Peyer's patch (tissue), 4 donors: ENCODE results near the gene AHCY. TPM values are rescaled to one million over a fixed set of nuclear protein-coding genes. Genes with fewer than 3 reads are reported as not detected.
"Not testable (repeated sequence)": the region's sequence is repeated elsewhere in the genome, so short reads cannot be mapped to it uniquely, and the experiment has no call there.

Experiments used
- DNase-seq, 3 donors: peaks; one replicate each; pipeline ENCODE4 v3.0.0-alpha.2; 2017 to 2019
- H3K27ac ChIP-seq, 4 donors: fragments of 200-600 bp; sonication (generic); one replicate each; pipeline ENCODE4 v1.5.1; 2016 to 2019
- H3K27me3 ChIP-seq, 2 donors: fragments of 200-600 bp; sonication (generic); one replicate each; pipeline ENCODE4 v1.5.1; 2019
- H3K36me3 ChIP-seq, 3 donors: fragments of 200-600 bp; sonication (generic); one replicate each; pipeline ENCODE4 v1.5.1; 2016 to 2019
- H3K4me1 ChIP-seq, 4 donors: fragments of 200-600 bp; sonication (generic); one replicate each; pipeline ENCODE4 v1.5.1; 2016 to 2019
- H3K4me3 ChIP-seq, 4 donors: fragments of 200-600 bp; sonication (generic); 1 replicate in 3 of 4; 2 replicates in 1 of 4; pipeline ENCODE4 v1.5.1; 2016 to 2019; ENCODE audit warnings: mild to moderate bottlenecking in 1 of 4
- H3K9me3 ChIP-seq, 4 donors: fragments of 200-600 bp; sonication (generic); one replicate each; pipeline ENCODE4 v1.5.1; 2016 to 2019; ENCODE audit warnings: mild to moderate bottlenecking in 1 of 4
- CTCF ChIP-seq, 6 experiments: fragments of 450-650 bp in 4 of 6; fragments of 200-600 bp in 2 of 6; sonication (generic) in 1 of 6; IDR thresholded peaks; one replicate each; pipeline ENCODE4 v1.5.1; 2017 to 2019; ENCODE audit warnings: antibody characterized with exemption in 6 of 6, mild to moderate bottlenecking in 3 of 6, moderate library complexity in 1 of 6
- POLR2A ChIP-seq, 2 donors: fragments of 450-650 bp; IDR thresholded peaks; one replicate each; pipeline ENCODE4 v1.5.1; 2017; ENCODE audit warnings: antibody characterized with exemption in 2 of 2, mild to moderate bottlenecking in 2 of 2, moderate library complexity in 2 of 2
- total RNA-seq, 4 donors: library from RNA; depleted of rRNA; stranded (reverse); fragments of >200 nt; gene quantifications; one replicate each; pipeline ENCODE4 v1.1.0, GENCODE V29; 2016

AHCY gene
- total RNA-seq, 4 donors from 2014 or later: 46.9 to 52.4 (median 49.4) TPM

GRCh38 chr20:34344238-34344637 lies 41.1 kb upstream of the AHCY start:
- Histone ChIP-seq H3K36me3 (no peaks in the 10 kb centered on the region), H3K4me3 (no peak overlapping the region), H3K27me3 (no peaks in the 10 kb centered on the region), H3K27ac (peak overlapping the region in 3 of 4 donors; percentile 41 to 86 (median 43)), H3K4me1 (peaks cover 0 to 12% (median 0%) of the 10 kb centered on the region in 4 donors), H3K9me3 (no peaks in the 10 kb centered on the region)
- DNase-seq: no peak
- TF ChIP-seq POLR2A (IDR thresholded peaks at IDR 0.05) (no peak), CTCF (IDR thresholded peaks at IDR 0.05) (no peak)

- TF ChIP-seq CTCF (IDR thresholded peaks at IDR 0.05) (no peak), POLR2A (IDR thresholded peaks at IDR 0.05) (no peak)
- H3K36me3 ChIP-seq: no peaks in the 10 kb centered on the region
- peak overlapping the region in 1 of 4 donors; percentile 3 for H3K4me3 ChIP-seq
- H3K9me3 ChIP-seq: no peaks in the 10 kb centered on the region
- peak in 2 of 3 donors; percentile 64 to 67 for DNase-seq
- peak overlapping the region in 3 of 4 donors; percentile 51 to 86 (median 81) for H3K27ac ChIP-seq
- peaks cover 0 to 12% (median 0%) of the 10 kb centered on the region in 4 donors for H3K4me1 ChIP-seq
- H3K27me3 ChIP-seq: no peaks in the 10 kb centered on the region
Observed at GRCh38 chr20:34343458-34344211, 40.5 kb upstream of the AHCY start.

- H3K4me3 ChIP-seq, H3K27ac ChIP-seq, DNase-seq, H3K9me3 ChIP-seq, H3K27me3 ChIP-seq, H3K36me3 ChIP-seq: not testable (repeated sequence)
- H3K4me1 ChIP-seq: peaks cover 0 to 12% (median 0%) of the 10 kb centered on the region in 4 donors
Observed at GRCh38 chr20:34341199-34341598, 38.0 kb upstream of the AHCY start.

GRCh38 chr20:34340726-34341125 lies 37.6 kb upstream of the AHCY start:
- H3K27ac ChIP-seq, H3K36me3 ChIP-seq, H3K27me3 ChIP-seq, H3K9me3 ChIP-seq, DNase-seq, H3K4me3 ChIP-seq: not testable (repeated sequence)
- H3K4me1 ChIP-seq: peaks cover 0 to 12% (median 0%) of the 10 kb centered on the region in 4 donors

GRCh38 chr20:34337982-34338726 lies 35.0 kb upstream of the AHCY start:
- peak in 2 of 3 donors; percentile 72 to 74 for DNase-seq
- H3K4me1 ChIP-seq: peaks cover 0 to 9% (median 0%) of the 10 kb centered on the region in 4 donors
- H3K9me3 ChIP-seq: no peaks in the 10 kb centered on the region
- TF ChIP-seq POLR2A (IDR thresholded peaks at IDR 0.05) (no peak), CTCF (IDR thresholded peaks at IDR 0.05) (no peak)
- H3K27ac ChIP-seq: peak overlapping the region in 1 of 4 donors; percentile 67
- peak overlapping the region in 1 of 4 donors; percentile 4 for H3K4me3 ChIP-seq
- no peaks in the 10 kb centered on the region for H3K36me3 ChIP-seq
- H3K27me3 ChIP-seq: no peaks in the 10 kb centered on the region

- H3K4me1 ChIP-seq: peaks cover 0 to 9% (median 0%) of the 10 kb centered on the region in 4 donors
- no peak overlapping the region for H3K4me3 ChIP-seq
- no peak for TF ChIP-seq POLR2A (IDR thresholded peaks at IDR 0.05)
- no peak for TF ChIP-seq CTCF (IDR thresholded peaks at IDR 0.05)
- H3K27ac ChIP-seq: peak overlapping the region in 1 of 4 donors; percentile 67
- no peaks in the 10 kb centered on the region for H3K36me3 ChIP-seq
- DNase-seq: no peak
- no peaks in the 10 kb centered on the region for H3K9me3 ChIP-seq
- no peaks in the 10 kb centered on the region for H3K27me3 ChIP-seq
Observed at GRCh38 chr20:34337544-34337943, 34.4 kb upstream of the AHCY start.
